Measurements from ENCODE around the gene ISYNA1.

- TF ChIP-seq CTCF (IDR thresholded peaks at IDR 0.05) (no peak), POLR2A (IDR thresholded peaks at IDR 0.05) (no peak), POLR2AphosphoS5 (IDR thresholded peaks at IDR 0.05) (no peak)
Measured at GRCh38 chr19:18414504-18415177, 23.3 kb downstream of the ISYNA1 start.
